GM12878 (cell line): ENCODE measurements around the gene SLC25A48. TPM values are rescaled to one million over a fixed set of nuclear protein-coding genes. Genes with fewer than 3 reads are reported as not detected.

Source experiments
- ATAC-seq: fragments of 200-7000 bp; cut with Tn5 transposase; 3 replicates; pipeline ENCODE4 v1.9.1; 2020; ENCODE audit warnings: mild to moderate bottlenecking, moderate library complexity
- BruUV-seq: library from RNA; stranded (reverse); fragments of 400-500 nt; replicated peaks from 2 replicates; lab custom pipeline; 2021; lab: Mats Ljungman, UMichigan
- CTCF ChIA-PET: fragments of 300-600 bp; sonication (Branson Sonifier 250); formaldehyde crosslinking; extraction: SDS; loops from one replicate; lab custom pipeline; 2021; ENCODE audit warnings: inconsistent platforms; lab: Yijun Ruan, JAX
- POLR2A ChIA-PET: fragments of 350-600 bp; formaldehyde crosslinking; extraction: SDS; loops from one replicate; lab custom pipeline; 2021; ENCODE audit warnings: inconsistent platforms; lab: Charles Lee
- RAD21 ChIA-PET: fragments of 300-600 bp; sonication (Branson Sonifier 250); formaldehyde crosslinking; loops from one replicate; lab custom pipeline; 2023; ENCODE audit warnings: antibody characterized with exemption; ENCODE audit not compliant: unreplicated experiment; lab: Charles Lee
- SMC1A ChIA-PET: fragments of 300-600 bp; sonication (Branson Sonifier 250); formaldehyde crosslinking; loops from one replicate; lab custom pipeline; 2023; ENCODE audit not compliant: unreplicated experiment, uncharacterized antibody; lab: Charles Lee
- DNase-seq: peaks from one replicate; pipeline ENCODE4 v3.0.0-alpha.2; 2011; ENCODE audit warnings: low read depth, low spot score
- FAIRE-seq: peaks from 3 replicates; lab custom pipeline; 2011; peaks lifted over from hg19 to GRCh38; lab: Jason Lieb, UNC
- H2AFZ ChIP-seq: 2 replicates; pipeline ENCODE4 v1.6.0; 2011; ENCODE audit warnings: low read depth, low read length, control low read depth; ENCODE audit not compliant: control insufficient read depth
- H3K27ac ChIP-seq: 2 replicates; pipeline ENCODE4 v1.5.1; 2011; ENCODE audit warnings: control low read depth; ENCODE audit not compliant: control insufficient read depth, insufficient read depth
- H3K27me3 ChIP-seq, 2 experiments: replicated peaks in 1 of 2; 2 replicates each; pipeline versions ENCODE4 v1.6.0 to v1.6.1; 2011; ENCODE audit warnings: low read length in 1 of 2; ENCODE audit not compliant: control insufficient read depth in 2 of 2, insufficient read depth in 2 of 2
- H3K36me3 ChIP-seq, 2 experiments: 2 replicates each; pipeline ENCODE4 v1.5.1; 2011; ENCODE audit warnings: low read length in 1 of 2; ENCODE audit not compliant: control insufficient read depth in 2 of 2, insufficient read depth in 2 of 2
- H3K4me1 ChIP-seq: 2 replicates; pipeline ENCODE4 v1.6.1; 2011; ENCODE audit warnings: mild to moderate bottlenecking, low read length, moderate library complexity, mixed read lengths; ENCODE audit not compliant: control insufficient read depth, insufficient read depth
- H3K4me2 ChIP-seq: 2 replicates; pipeline ENCODE4 v1.6.0; 2011; ENCODE audit warnings: control low read depth; ENCODE audit not compliant: control insufficient read depth, insufficient read depth
- H3K4me3 ChIP-seq: fragments of 200-600 bp; sonication (generic); 2 replicates; pipeline ENCODE4 v1.5.1; 2016
- H3K79me2 ChIP-seq: 2 replicates; pipeline ENCODE4 v1.6.0; 2011; ENCODE audit warnings: low read length; ENCODE audit not compliant: control insufficient read depth, insufficient read depth
- H3K9ac ChIP-seq: 2 replicates; pipeline ENCODE4 v1.8.0; 2011; ENCODE audit warnings: low read length, control low read depth, mixed read lengths; ENCODE audit not compliant: control insufficient read depth, insufficient read depth
- H3K9me3 ChIP-seq: replicated peaks from 3 replicates; pipeline ENCODE4 v1.5.1; 2011; ENCODE audit warnings: mild to moderate bottlenecking, low read length; ENCODE audit not compliant: control insufficient read depth, insufficient read depth
- H4K20me1 ChIP-seq: 2 replicates; pipeline ENCODE4 v1.6.0; 2011; ENCODE audit not compliant: control insufficient read depth, insufficient read depth
- CEBPB ChIP-seq, 2 experiments: fragments of 150-350 bp in 1 of 2; IDR thresholded peaks; 2 replicates each; pipeline ENCODE4 v1.6.1; 2012 to 2014; ENCODE audit warnings: low read depth in 2 of 2, low read length in 2 of 2, borderline replicate concordance in 1 of 2, inconsistent platforms in 1 of 2
- CREB1 ChIP-seq: IDR thresholded peaks from 2 replicates; pipeline ENCODE4 v1.6.1; 2012; ENCODE audit warnings: low read depth, mild to moderate bottlenecking, inconsistent platforms
- HDAC6 ChIP-seq: fragments of 200-600 bp; sonication (generic); IDR thresholded peaks from one replicate; pipeline ENCODE4 v1.8.0; 2017; ENCODE audit warnings: antibody characterized with exemption; ENCODE audit not compliant: unreplicated experiment
- NBN ChIP-seq: fragments of 450-650 bp; IDR thresholded peaks from 2 replicates; pipeline ENCODE4 v1.6.1; 2016
- NFYB ChIP-seq: IDR thresholded peaks from 2 replicates; pipeline ENCODE4 v1.6.1; 2011; ENCODE audit warnings: low read depth, mild to moderate bottlenecking, low read length, improper control_type of control experiment, moderate library complexity; ENCODE audit not compliant: insufficient read depth
- PAX8 ChIP-seq: fragments of 450-650 bp; IDR thresholded peaks from 2 replicates; pipeline ENCODE4 v1.6.1; 2017; ENCODE audit warnings: mild to moderate bottlenecking, moderate library complexity
- SMARCA5 ChIP-seq: fragments of 450-650 bp; IDR thresholded peaks from 2 replicates; pipeline ENCODE4 v1.6.1; 2017; ENCODE audit warnings: mild to moderate bottlenecking
- ZSCAN29 ChIP-seq: fragments of 450-650 bp; IDR thresholded peaks from 2 replicates; pipeline ENCODE4 v1.6.1; 2017; ENCODE audit warnings: mild to moderate bottlenecking, moderate library complexity
- WGBS: methylation state at CpG from one replicate; pipeline ENCODE4 v1.1.6; 2016; ENCODE audit warnings: low lambda C conversion rate; ENCODE audit not compliant: insufficient replicate concordance, insufficient coverage; ENCODE audit errors: missing lambda C conversion rate; 5-methylcytosine and 5-hydroxymethylcytosine counted together
- in situ Hi-C: fragments of 300-500 bp; cut with MboI; formaldehyde crosslinking; loops from 9 replicates; pipeline ENCODE4 v1.14.3; 2018; ENCODE audit warnings: mixed read lengths
- intact Hi-C: fragments of 100-400 bp; cut with micrococcal nuclease; formaldehyde crosslinking; loops from one replicate; pipeline ENCODE4 v1.14.2; 2022; ENCODE audit not compliant: unreplicated experiment
- polyA plus RNA-seq, 11 experiments: library from polyadenylated mRNA; depleted of rRNA in 4 of 11; unstranded in 6 of 11; stranded (reverse) in 5 of 11; fragments of >200 nt; fragmentation: Nextera tagmentation in 4 of 11; fragmentation: Illumina TruSeq in 1 of 11; extraction: Ambion mirVana in 4 of 11; extraction: Trizol in 1 of 11; gene quantifications; 1 replicate in 1 of 11; 2 replicates in 10 of 11; pipeline versions ENCODE4 v1.2.1 to v1.2.3, GENCODE V29; 2011 to 2016; ENCODE audit warnings: inconsistent platforms in 2 of 11, missing spikeins in 2 of 11, low read depth in 1 of 11
- total RNA-seq, 4 experiments: library from RNA; depleted of rRNA in 3 of 4; stranded (reverse); fragments of >200 nt in 3 of 4; fragmentation: Illumina TruSeq in 1 of 4; extraction: Trizol in 1 of 4; gene quantifications; 2 replicates each; pipeline versions ENCODE4 v1.2.1 to v1.2.3, GENCODE V29; 2013 to 2021

SLC25A48 gene
- total and polyA plus RNA-seq, 10 of the 15 experiments (the other 5 are each of a cell fraction or from before 2014, with no cell fraction given) = 0.06 TPM; not detected in 9

DNA sequence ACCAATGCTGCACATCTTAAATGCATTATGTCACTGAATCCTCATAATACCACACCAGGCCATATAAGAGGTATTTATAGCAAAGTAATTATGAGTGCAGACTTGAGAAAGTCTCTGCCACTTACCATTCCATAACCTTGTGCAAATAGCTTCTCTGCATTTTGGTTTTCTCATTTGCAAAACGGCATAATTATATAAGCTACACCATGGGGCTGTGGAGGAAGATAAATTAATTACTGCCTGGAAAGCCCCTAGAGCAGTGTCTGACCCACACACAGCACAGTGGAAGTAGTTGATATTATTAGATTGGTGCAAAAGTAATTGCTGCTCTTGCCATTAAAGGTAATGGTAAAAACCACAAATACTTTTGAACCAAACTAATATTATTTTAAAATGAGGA, 70.7 kb downstream of the SLC25A48 start:
- H4K20me1 ChIP-seq = no peaks in the 10 kb centered on the region
- H3K27ac ChIP-seq = no peak overlapping the region
- BruUV-seq = no TSS peak
- RAD21 ChIA-PET = no interaction called here
- no peak for TF ChIP-seq CREB1
- TF ChIP-seq HDAC6 = no peak
- no peak for TF ChIP-seq NBN
- TF ChIP-seq SMARCA5 = no peak
- TF ChIP-seq PAX8 = no peak
- no peak for TF ChIP-seq NFYB
- no peak for TF ChIP-seq CEBPB (IDR thresholded peaks at IDR 0.05; ENCODE audit: borderline replicate concordance in 1 of 2, low read depth in 2 of 2, low read length in 2 of 2)
- TF ChIP-seq ZSCAN29 = no peak
- intact Hi-C loops (no loop called here), in situ Hi-C loops (no loop called here)
- no peaks in the 10 kb centered on the region for H3K79me2 ChIP-seq
- no peak overlapping the region for H3K4me2 ChIP-seq
- H3K4me3 ChIP-seq = no peak overlapping the region
- FAIRE-seq (no peak), ATAC-seq (no peak), DNase-seq (no peak)
- no peak overlapping the region for H2AFZ ChIP-seq
- POLR2A ChIA-PET = interaction anchor here (0.6 kb wide), 1 partner anchor 232 kb away, joined by 5 read pairs; no protein-coding TSS in a partner anchor
- no peaks in the 10 kb centered on the region for H3K36me3 ChIP-seq
- no peaks in the 10 kb centered on the region for H3K9me3 ChIP-seq
- CTCF ChIA-PET = interaction anchor here (1.0 to 1.4 kb wide), 4 partner anchors 8 to 72 kb away, joined by 3 to 4 read pairs (median 4); no protein-coding TSS in a partner anchor
- H3K9ac ChIP-seq = no peak overlapping the region
- SMC1A ChIA-PET = interaction anchor here (1.3 kb wide), 1 partner anchor 10 kb away, joined by 3 read pairs; no protein-coding TSS in a partner anchor
- WGBS = 0% methylated on average over 1 of the region's 1 CpG
- H3K4me1 ChIP-seq = no peaks in the 10 kb centered on the region
- H3K27me3 ChIP-seq = no peaks in the 10 kb centered on the region; a peak in 2 of 4 replicates
